ENCODE data around the gene EML6. TPM values are rescaled to one million over a fixed set of nuclear protein-coding genes. Genes with fewer than 3 reads are reported as not detected.
"Not testable (repeated sequence)": the region's sequence is repeated elsewhere in the genome, so short reads cannot be mapped to it uniquely, and the experiment has no call there.

EML6 gene
- total RNA-seq, 1 donor from 2014 or later = 0.89 TPM

DNA sequence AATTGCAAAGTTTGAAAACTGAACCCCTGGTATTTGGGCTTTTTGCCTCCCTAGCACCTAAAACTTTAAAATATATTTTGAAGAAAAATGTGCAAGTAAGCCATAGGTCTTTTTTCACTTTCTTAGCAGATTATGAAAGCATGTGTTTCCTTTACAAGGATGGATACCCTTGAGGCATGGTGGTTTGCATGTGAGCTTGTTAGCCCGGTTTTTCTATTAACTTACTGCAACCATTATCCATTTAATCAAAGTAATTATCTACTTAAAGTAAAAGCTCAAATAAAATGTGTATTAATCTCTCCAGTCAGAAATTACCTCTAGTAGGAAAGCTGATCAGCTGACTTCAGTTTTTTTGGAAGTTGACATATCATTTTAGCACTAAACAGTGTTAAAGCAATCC, 140.6 kb downstream of the EML6 start:
- no peak for ATAC-seq
- intact Hi-C loops (cut with DNase I) = no loop called here
- no peak for DNase-seq (ENCODE audit: low spot score)

DNA sequence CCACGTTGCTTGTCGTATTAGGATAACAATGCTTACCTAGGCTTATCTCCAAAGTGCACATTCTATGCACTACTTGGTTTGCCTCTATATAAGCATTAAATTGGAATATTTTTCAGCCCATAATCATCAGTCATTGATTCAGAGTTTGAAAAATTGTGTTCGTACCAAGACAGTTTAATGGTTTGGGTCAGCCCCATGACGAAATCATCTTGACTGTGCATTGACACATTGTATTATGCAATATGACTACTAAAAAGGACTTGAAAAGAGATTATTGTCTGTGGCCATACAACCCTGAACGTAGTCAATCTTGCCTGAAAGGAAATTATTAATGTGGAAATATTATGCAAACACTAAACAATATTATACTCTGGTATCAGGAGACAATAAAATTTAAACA, 141.3 kb downstream of the EML6 start:
- intact Hi-C loops (cut with DNase I) = no loop called here
- ATAC-seq (no peak), DNase-seq (ENCODE audit: low spot score) (no peak)

DNA sequence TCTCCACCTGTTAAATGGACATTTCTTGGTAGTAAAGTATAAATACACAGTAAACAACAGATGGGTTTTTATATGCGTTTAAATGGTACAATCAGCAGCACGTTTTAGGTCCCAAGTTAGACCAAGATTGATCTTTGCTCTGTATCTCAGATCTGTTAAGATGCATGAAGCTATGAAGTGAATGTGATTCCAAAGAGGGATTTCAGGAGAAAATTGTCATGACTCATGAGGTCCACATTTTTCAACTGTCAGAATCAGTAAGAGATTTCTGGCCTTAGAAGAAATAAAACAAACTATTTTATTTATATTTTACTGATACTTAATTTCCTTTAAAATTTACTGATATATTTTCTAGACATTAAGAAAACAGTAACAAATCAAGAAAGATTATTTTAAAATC, 142.7 kb downstream of the EML6 start:
- intact Hi-C loops (cut with DNase I) = no loop called here
- ATAC-seq = no peak
- DNase-seq (ENCODE audit: low spot score) = no peak

DNA sequence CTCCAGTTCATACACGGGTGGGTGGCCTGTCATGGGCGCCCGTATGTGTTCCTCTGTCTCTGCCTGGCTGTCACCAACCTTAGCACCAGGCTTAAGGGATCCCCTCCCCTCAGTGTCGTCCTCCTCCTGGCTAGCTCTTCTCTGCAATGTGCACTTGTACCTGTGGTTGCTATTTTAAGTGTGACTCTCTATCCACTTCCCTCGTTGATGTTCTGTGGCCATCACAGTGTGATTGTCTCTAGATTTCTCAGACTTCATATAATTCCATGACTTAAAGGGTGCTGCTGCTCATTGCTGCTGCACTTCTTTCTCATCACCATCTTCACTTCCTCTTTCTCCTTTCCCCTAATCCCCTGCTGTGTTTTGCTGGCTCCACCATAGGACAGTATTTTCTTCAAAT, 143.4 kb downstream of the EML6 start:
- DNase-seq (ENCODE audit: low spot score) (no peak), ATAC-seq (no peak)
- intact Hi-C loops (cut with DNase I) = no loop called here

DNA sequence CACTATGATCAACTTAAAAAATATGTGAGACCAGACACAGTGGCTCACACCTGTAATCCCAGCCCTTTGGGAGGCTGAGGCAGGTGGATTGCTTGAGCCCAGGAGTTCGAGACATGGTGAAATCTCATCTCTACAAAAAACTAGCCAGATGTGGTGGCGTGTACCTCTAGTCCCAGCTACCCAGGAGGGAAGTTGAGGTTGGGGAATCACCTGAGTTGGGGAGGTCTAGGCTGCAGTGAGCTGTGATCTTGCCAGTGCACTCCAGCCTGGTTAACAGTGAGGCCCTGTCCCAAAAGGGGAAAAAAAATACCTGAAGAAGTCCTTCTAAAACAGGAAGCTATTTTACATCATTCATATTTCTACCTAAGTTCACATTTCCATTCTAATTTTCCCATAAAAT, 144.0 kb downstream of the EML6 start:
- intact Hi-C loops (cut with DNase I) = no loop called here
- ATAC-seq = no peak

DNA sequence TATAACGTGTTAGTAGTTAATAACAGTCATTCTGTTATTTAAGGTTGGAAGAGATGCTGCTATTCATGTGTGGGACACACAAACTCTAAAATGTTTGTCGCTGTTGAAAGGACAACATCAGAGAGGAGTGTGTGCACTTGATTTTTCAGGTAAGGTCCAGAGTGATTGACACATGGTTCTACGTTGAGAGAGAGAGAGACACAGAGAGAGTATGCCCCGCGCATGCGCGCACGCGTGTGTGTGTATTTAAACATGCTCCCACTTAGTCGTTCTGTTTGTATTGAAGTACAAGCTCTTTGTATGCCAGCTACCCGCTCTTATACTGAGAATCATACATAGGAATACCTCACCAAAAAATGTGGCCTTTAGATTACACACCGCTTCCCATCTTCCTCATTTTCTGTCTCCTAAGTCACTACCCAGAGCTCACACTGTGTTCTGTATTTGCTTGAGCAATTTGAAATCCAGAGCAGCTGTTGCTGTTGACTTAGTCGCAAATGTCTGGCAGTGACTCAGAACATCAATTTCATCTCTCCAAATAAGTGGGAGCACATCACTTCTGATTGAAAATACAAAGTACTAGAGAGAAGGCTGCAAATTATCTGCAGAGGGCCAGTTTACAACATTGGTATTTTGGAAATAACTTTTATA, 148.1 kb downstream of the EML6 start:
- no peak for ATAC-seq

More for the DNA sequence above, 144.0 kb downstream of the EML6 start:
- no peak for DNase-seq (ENCODE audit: low spot score)

DNA sequence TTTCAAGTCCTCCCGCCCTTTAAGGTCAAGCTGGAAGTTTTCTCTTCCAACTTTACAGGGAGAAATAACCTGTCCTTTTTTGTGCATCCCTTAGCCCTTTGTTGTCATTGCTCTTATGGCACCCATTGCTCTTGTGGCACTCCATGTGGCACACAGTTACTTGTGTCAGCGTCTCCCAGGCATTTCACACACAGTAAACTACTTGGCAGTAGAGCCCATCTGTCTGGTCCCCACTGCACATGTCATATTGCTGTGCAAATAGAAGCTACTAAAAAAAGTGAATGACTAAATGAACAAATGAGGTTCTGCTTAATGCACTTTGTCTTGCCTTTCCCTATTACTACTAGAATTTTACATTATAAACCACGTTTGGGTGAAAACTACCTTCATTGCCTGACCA, 149.3 kb downstream of the EML6 start:
- ATAC-seq (no peak), DNase-seq (ENCODE audit: low spot score) (no peak)
- intact Hi-C loops (cut with DNase I) = no loop called here

More for the DNA sequence above, 148.1 kb downstream of the EML6 start:
- no peak for DNase-seq (ENCODE audit: low spot score)
- intact Hi-C loops (cut with DNase I) = no loop called here

DNA sequence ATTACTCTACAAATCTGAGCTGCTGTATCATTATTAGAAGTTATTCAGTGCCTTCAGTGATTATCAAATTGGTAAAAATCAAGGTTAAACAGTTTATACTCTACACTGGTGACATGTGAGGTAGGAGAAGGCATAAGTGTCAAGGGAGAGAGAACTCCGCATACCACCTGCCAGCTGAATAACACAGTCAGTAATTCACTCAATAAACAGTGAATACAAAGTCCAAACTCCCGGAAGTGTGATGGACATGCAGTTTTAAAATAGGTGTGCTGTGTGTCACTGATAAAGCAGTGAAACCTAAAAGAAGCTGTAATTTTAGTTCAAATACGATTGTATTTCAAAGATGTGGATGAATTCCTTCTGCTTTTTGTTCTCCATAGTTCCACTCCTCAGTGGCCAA, 149.8 kb downstream of the EML6 start:
- intact Hi-C loops (cut with DNase I); DNase-seq (ENCODE audit: low spot score); ATAC-seq: not testable (repeated sequence)

DNA sequence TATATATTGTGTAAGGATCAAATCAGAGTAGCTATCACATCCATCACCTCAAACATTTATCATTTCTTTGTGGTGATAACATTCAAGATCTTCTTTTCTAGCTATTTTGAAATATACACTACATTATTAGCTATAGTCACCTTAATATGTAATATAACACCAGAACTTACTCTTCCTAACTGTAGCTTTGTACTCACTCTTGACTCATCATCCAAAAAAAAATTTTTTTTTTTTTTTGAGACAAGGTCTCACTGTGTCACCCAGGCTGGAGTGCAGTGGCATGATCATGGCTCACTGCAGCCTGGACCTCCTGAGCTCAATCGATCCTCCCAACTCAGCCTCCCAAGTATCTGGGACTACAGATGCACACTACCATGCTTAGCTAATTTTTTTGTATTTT, 153.3 kb downstream of the EML6 start:
- DNase-seq (ENCODE audit: low spot score) = no peak
- intact Hi-C loops (cut with DNase I) = no loop called here
- ATAC-seq = no peak

DNA sequence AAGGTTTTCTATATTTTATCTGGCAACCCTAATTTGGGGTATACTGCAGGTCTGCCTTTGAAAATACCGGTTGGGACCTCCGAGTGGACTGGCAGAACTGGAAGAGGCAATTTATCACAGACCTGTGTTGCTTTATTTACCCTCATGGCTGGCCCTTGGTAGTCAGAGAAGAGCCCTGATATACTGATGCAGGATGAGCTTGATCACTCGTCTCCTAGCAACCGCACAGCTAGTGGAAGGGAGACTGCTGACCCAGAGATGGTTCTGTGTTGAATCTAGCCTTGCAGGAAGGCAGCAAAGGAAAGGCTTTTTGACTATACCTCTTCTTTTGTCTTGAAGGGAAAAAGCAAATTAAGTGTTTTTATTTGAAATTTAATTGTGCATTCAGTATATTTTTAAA, 154.7 kb downstream of the EML6 start:
- intact Hi-C loops (cut with DNase I) = no loop called here
- DNase-seq (ENCODE audit: low spot score) (no peak), ATAC-seq (no peak)

DNA sequence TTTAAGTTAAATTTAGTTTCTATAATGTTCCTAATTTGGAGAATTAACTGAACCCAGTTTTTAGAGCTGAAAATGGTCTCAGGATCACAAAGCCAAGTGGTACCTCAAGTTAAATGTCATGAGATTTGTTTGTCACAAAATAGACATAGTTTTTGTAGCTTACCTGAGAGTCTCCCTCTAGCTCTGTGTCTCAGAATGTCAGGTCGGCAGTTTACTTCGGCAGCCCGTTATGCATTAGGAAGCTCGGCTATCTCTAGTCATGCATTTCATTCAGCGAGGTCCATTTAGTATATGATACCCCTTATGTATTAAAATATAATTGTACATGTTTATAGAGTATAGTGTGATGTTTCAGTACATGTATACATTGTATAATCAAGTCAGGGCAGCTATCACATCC, 155.6 kb downstream of the EML6 start:
- DNase-seq (ENCODE audit: low spot score) = no peak
- intact Hi-C loops (cut with DNase I) = no loop called here
- ATAC-seq = no peak

DNA sequence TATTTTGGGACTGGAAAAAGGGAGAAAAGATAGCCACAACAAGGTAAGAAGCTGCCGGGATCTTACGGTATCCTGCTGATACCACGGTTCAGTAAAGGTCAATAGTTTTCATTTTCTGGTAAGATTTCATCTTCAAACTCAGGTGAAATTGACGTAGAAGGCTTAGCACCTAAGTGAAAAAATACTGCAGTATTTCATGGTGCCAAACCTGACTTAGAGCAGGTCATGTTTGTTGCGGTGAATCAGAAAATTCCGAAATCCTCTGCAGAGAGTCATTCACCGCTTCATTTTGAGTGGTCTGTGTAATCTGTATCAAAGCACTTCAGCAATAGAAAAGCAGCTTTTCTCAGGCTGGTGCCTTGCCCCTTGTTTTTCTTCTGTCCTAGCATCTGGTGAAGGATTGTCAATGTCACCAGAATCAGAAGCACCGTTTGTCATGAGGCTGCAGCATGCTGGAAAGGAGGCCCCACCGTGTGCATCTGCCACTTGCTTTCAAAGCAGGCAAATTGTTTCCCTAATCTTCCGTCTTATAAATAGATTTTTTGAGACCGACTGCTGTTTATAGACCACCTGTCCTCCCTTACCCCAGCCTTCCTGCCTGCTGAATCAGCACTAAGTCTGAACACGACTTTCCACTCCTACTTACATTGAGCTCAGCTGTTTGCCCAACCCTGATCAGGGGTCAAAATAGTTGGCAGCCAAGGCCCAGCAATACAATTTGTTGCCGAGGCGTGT, 156.3 kb downstream of the EML6 start:
- DNase-seq (ENCODE audit: low spot score) (no peak), ATAC-seq (no peak)
- intact Hi-C loops (cut with DNase I) = no loop called here

DNA sequence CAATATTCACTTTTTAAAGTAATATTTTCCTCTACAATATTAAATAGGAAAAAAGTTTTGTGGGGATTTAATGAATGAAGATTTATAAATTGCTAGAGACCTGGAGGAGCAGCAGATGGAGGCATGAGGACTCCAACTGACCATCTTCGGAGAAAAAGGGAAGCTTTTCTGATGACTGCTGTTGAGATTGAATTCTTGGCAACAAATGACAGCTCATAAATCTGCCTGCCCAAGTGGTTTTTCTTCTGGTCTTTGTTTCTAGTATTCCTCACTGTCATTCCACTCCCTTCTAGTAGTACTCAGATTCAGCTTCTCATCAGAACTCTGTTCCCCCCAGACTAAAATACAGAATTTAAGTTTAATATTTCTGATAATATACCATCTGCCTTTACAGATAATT, 157.0 kb downstream of the EML6 start:
- DNase-seq (ENCODE audit: low spot score) = no peak
- intact Hi-C loops (cut with DNase I) = no loop called here
- ATAC-seq = no peak

DNA sequence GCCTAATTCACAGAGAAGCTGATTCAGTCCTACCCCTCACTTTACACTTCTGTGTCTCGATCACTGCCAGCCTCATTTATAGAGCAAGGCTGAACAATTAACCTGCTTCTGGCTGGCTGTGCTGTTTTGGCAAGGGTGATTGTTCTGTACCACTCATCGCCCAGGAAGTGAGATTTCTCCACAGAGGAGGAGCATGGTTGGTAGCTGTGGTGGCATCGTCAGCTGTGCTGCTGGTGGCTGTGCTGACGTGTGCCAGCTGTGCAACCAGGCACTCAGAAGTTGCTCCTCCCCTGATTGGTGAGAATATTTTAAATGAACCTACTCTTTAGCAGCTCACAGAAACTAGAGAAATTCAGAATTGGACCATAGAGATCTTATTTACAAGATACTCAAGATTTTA, 158.3 kb downstream of the EML6 start:
- ATAC-seq (no peak), DNase-seq (ENCODE audit: low spot score) (no peak)
- intact Hi-C loops (cut with DNase I) = no loop called here

DNA sequence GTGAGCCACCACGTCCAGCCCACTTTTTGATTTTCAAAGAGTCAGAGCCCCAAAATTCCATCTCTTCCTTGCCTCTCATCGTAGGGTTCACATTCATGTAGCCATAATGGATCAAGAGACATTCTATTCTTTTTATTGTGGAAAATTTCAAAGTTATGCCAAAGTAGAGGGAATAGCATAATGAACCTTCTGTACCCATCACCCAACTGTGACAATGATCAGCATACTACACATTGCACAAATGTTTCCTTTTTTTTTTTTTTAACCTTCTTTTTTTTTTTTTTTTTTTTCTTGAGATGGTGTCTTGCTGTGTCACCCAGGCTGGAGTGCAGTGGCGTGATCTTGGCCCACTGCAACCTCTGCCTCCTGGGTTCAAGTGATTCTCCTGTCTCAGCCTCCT, 162.4 kb downstream of the EML6 start:
- intact Hi-C loops (cut with DNase I) = no loop called here
- no peak for ATAC-seq

DNA sequence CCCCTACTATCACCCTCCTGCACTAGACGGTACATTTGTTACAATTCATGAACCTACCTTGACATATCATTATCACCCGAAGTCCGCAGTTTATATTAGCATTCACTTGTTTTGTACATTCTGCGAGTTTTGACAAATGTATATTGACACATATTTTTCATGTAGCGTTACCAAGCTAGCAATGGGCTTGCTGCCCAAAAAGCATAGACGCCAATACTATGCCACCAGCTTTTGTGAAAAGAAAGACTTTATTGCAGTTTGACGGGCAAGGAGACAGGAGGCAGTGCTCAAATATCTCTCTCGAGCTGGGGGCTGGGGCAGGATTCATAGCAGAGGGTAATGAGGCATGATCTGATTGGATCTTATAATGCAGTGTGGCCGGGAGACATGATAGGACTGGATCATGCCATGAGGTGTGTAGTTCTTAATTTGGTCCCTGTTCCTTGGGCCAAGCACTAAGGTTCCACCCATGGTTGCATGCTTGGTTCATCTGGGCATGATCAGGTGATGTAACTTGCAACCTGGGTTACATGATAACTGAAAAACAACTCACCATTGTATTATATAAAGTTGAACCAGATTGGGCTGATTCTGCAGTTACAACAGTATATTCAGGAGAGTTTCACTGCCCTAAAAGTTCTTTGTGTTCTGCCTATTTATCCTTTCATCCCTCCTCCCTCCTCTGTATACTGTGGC, 164.5 kb downstream of the EML6 start:
- no peak for DNase-seq (ENCODE audit: low spot score)
- ATAC-seq = no peak
- intact Hi-C loops (cut with DNase I) = no loop called here

More for the DNA sequence above, 162.4 kb downstream of the EML6 start:
- DNase-seq (ENCODE audit: low spot score) = no peak

DNA sequence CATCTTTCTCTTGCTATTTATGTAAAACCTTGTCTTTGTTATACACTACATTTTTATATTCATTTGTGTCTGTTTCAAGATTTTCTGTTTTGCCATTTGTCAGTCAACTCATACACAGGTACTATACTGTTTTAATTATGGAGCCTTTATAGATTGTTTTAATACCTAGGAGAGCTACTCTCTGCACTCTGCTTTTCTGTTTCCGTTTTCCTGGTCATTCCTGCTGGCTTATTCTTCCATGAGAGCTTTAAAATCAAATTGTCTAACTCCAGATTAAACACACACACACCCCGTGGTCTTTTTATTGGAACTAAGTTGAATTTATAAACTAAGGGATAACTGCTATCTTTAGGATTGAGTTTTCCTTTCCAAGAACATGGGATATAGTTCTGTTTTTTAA, 165.6 kb downstream of the EML6 start:
- DNase-seq (ENCODE audit: low spot score) (no peak), ATAC-seq (no peak)
- intact Hi-C loops (cut with DNase I) = no loop called here

DNA sequence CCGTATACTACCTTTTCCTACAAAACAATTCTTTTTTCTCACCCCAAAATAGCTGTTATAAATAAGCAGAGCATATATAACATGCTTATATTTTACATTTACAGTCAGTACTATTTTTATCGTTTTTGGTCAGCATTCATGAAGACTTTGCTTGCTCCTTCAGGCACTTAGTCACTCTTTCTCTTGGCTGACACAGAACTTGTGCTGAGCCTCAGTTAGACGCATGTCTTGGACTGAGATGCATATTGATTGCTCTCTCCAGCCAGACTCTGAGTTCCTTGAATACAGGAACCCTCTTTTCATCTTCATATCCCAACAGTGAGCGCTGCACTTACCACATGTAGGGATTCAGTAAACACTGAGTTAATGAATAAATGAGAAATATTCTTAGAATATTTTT, 168.4 kb downstream of the EML6 start:
- DNase-seq (ENCODE audit: low spot score) (no peak), ATAC-seq (no peak)
- intact Hi-C loops (cut with DNase I) = no loop called here

DNA sequence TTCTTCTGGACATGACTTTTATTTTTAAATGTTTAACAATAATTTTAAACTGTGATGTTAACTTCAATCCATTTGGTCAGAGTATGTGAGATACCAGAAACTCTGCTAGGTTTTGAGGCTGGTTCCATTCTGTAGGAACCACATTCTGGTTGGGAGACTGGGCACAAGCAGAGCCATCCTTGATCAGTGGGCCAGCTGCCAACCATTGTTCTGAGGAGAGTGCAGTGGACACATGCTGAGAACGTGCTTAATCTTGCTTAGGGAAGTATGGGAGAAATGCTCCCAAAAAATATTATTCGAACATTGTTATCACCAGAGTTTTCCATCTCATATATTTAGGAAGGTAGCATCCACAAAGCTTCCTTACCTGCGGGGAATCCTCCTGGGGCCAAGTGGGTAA, 171.0 kb downstream of the EML6 start:
- ATAC-seq = no peak
- intact Hi-C loops (cut with DNase I) = no loop called here
- DNase-seq (ENCODE audit: low spot score) = no peak

DNA sequence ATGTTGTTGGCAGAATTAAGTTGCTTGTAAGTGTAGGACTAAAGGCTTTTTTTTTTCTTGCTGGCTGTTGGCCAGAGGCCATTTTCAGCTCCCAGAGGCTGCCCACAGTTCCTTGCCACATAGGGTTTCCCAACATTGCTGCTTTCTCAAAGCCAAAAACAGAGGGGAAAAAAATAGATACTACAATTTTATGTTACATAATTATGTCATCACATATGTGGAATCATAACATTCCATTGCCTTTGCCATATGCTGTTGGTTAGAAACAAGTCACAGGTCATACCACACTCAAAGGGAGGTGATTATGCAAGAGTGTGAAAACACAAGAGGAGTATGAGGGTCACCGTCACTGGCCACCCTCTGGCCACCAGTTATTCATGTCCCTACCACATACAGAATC, 172.3 kb downstream of the EML6 start:
- no peak for DNase-seq (ENCODE audit: low spot score)
- intact Hi-C loops (cut with DNase I) = no loop called here
- no peak for ATAC-seq
